Adrenal gland (tissue), 12 donors: Measurements from ENCODE around the gene COQ6. TPM values are rescaled to one million over a fixed set of nuclear protein-coding genes. Genes with fewer than 3 reads are reported as not detected.
"Not testable (repeated sequence)": the region's sequence is repeated elsewhere in the genome, so short reads cannot be mapped to it uniquely, and the experiment has no call there.

ENCODE experiments used
- DNase-seq, 7 donors: peaks; one replicate each; pipeline ENCODE4 v3.0.0-alpha.2; 2019 to 2020
- H3K27ac ChIP-seq, 5 donors: fragments of 200-600 bp; sonication (generic) in 4 of 5; 1 replicate in 3 of 5; 2 replicates in 2 of 5; pipeline versions ENCODE4 v1.5.1 to v1.8.0; 2016 to 2020; ENCODE audit warnings: mild to moderate bottlenecking in 1 of 5
- H3K27me3 ChIP-seq: fragments of 200-600 bp; 2 replicates; pipeline ENCODE4 v1.8.0; 2021
- H3K36me3 ChIP-seq, 2 donors: fragments of 200-600 bp; replicated peaks in 1 of 2; 1 replicate in 1 of 2; 2 replicates in 1 of 2; pipeline versions ENCODE4 v1.5.1 to v1.8.0; 2018 to 2022
- H3K4me1 ChIP-seq, 2 donors: fragments of 200-600 bp; replicated peaks in 1 of 2; 1 replicate in 1 of 2; 2 replicates in 1 of 2; pipeline versions ENCODE4 v1.5.1 to v1.8.0; 2018 to 2021
- H3K4me3 ChIP-seq, 4 donors: fragments of 200-600 bp; sonication (generic) in 3 of 4; one replicate each; pipeline ENCODE4 v1.5.1; 2016 to 2018
- H3K9me3 ChIP-seq, 3 donors: fragments of 200-600 bp; sonication (generic) in 1 of 3; replicated peaks in 1 of 3; 1 replicate in 2 of 3; 2 replicates in 1 of 3; pipeline versions ENCODE4 v1.5.1 to v1.8.0; 2016 to 2021
- CTCF ChIP-seq, 6 experiments: fragments of 450-650 bp in 4 of 6; fragments of 200-600 bp in 2 of 6; sonication (generic) in 1 of 6; IDR thresholded peaks; 1 replicate in 5 of 6; 2 replicates in 1 of 6; pipeline versions ENCODE4 v1.5.1 to v1.8.0; 2016 to 2021; ENCODE audit warnings: antibody characterized with exemption in 6 of 6, mild to moderate bottlenecking in 2 of 6, moderate library complexity in 1 of 6
- POLR2A ChIP-seq, 2 donors: fragments of 450-650 bp; IDR thresholded peaks; one replicate each; pipeline ENCODE4 v1.6.1; 2017; ENCODE audit warnings: antibody characterized with exemption in 2 of 2, mild to moderate bottlenecking in 2 of 2, moderate library complexity in 1 of 2
- WGBS, 4 donors: extraction: QIAGEN DNeasy Blood & Tissue Kit in 2 of 4; methylation state at CpG; one replicate each; pipeline versions ENCODE4 v1.1.5 to v1.1.7; 2013 to 2017; 5-methylcytosine and 5-hydroxymethylcytosine counted together
- intact Hi-C, 2 donors: fragments of 100-400 bp; cut with DNase I; formaldehyde crosslinking; loops; one replicate each; pipeline versions ENCODE4 v1.14.1 to v1.15.0; 2022 to 2023
- polyA plus RNA-seq, 3 donors: library from polyadenylated mRNA; stranded (reverse); fragments of 200-250 nt in 2 of 3; fragments of 350-450 nt in 1 of 3; fragmentation: Illumina TruSeq in 1 of 3; extraction: RNeasy Lipid Tissue Mini Kit (QIAGEN cat#74804) in 1 of 3; gene quantifications; one replicate each; pipeline ENCODE4 v1.2.3, GENCODE V29; 2013 to 2014
- total RNA-seq, 9 donors: library from RNA; depleted of rRNA in 4 of 9; stranded (reverse); fragments of >200 nt in 4 of 9; fragments of 120-200 nt in 1 of 9; fragmentation: NEBNext Ultra II Directional in 1 of 9; extraction: Animal tissue kit (Norgen Biotek cat#: 25700) in 1 of 9; gene quantifications; one replicate each; pipeline versions ENCODE4 v1.1.0 to v1.2.4, GENCODE V29; 2013 to 2023
- donor health status: healthy with polysubstance abuse.
- donor health status: Bipolar disorder and iron deficiency.
- donor health status: DM: yes; HTN: yes; CAD: no.
- donor health status: DM: no; HTN: no; CAD: no.
- donor health status: DM: no; HTN: no; CAD: no.
- donor health status: DM: yes; HTN: yes; CAD: no.

COQ6 gene
- total and polyA plus RNA-seq, 12 donors, result 37.4 to 144 (median 62.5) TPM

- Histone ChIP-seq H3K27me3 (no peaks in the 10 kb centered on the region), H3K27ac (no peak overlapping the region), H3K36me3 (no peaks in the 10 kb centered on the region), H3K4me1 (peaks cover 0 to 4% of the 10 kb centered on the region in 2 donors), H3K4me3 (no peak overlapping the region), H3K9me3 (no peaks in the 10 kb centered on the region)
- intact Hi-C loops, result no loop called here
- 0 to 76% (median 68%) methylated on average over 1 to 4 of the region's 4 CpGs for WGBS, 4 donors
- DNase-seq, result no peak
- no peak for TF ChIP-seq CTCF (IDR thresholded peaks at IDR 0.05)
- TF ChIP-seq POLR2A (IDR thresholded peaks at IDR 0.05), result no peak
Observed at GRCh38 chr14:73991092-73991491, 41.0 kb downstream of the COQ6 start.

- 93 to 97% (median 97%) methylated on average over 7 of the region's 7 CpGs for WGBS, 4 donors
- H3K27me3 ChIP-seq, H3K36me3 ChIP-seq, H3K9me3 ChIP-seq, H3K4me1 ChIP-seq, DNase-seq, H3K4me3 ChIP-seq, intact Hi-C loops, H3K27ac ChIP-seq: not testable (repeated sequence)
Observed at GRCh38 chr14:73994926-73995325, 44.8 kb downstream of the COQ6 start.

- 94 to 98% (median 97%) methylated on average over 8 of the region's 8 CpGs for WGBS, 4 donors
- Histone ChIP-seq H3K27ac (no peak overlapping the region), H3K4me3 (no peak overlapping the region), H3K27me3 (no peaks in the 10 kb centered on the region), H3K9me3 (no peaks in the 10 kb centered on the region), H3K36me3 (no peaks in the 10 kb centered on the region), H3K4me1 (peaks cover 0 to 5% of the 10 kb centered on the region in 2 donors)
- DNase-seq, result no peak
- TF ChIP-seq POLR2A (IDR thresholded peaks at IDR 0.05) (no peak), CTCF (IDR thresholded peaks at IDR 0.05) (no peak)
- intact Hi-C loops, result no loop called here
Observed at GRCh38 chr14:73995977-73996378, 45.9 kb downstream of the COQ6 start.

GRCh38 chr14:73996731-73997107 is 46.6 kb downstream of the COQ6 start:
- intact Hi-C loops, result no loop called here
- Histone ChIP-seq H3K9me3 (no peaks in the 10 kb centered on the region), H3K4me3 (no peak overlapping the region), H3K36me3 (no peaks in the 10 kb centered on the region), H3K4me1 (peaks cover 0 to 5% of the 10 kb centered on the region in 2 donors), H3K27me3 (no peaks in the 10 kb centered on the region), H3K27ac (no peak overlapping the region)
- WGBS, 4 donors, result 25 to 45% (median 36%) methylated on average over 2 of the region's 2 CpGs
- no peak for TF ChIP-seq CTCF (IDR thresholded peaks at IDR 0.05)
- DNase-seq, result no peak

- Histone ChIP-seq H3K27ac (no peak overlapping the region), H3K9me3 (no peaks in the 10 kb centered on the region), H3K4me1 (peaks cover 0 to 5% of the 10 kb centered on the region in 2 donors), H3K36me3 (no peaks in the 10 kb centered on the region), H3K4me3 (no peak overlapping the region), H3K27me3 (no peaks in the 10 kb centered on the region)
- intact Hi-C loops, result no loop called here
- TF ChIP-seq POLR2A (IDR thresholded peaks at IDR 0.05), result no peak
- TF ChIP-seq CTCF (IDR thresholded peaks at IDR 0.05), result no peak
- DNase-seq, result no peak
- 91 to 100% (median 95%) methylated on average over 1 of the region's 1 CpG for WGBS, 4 donors
Observed at GRCh38 chr14:73997108-73997943, 47.2 kb downstream of the COQ6 start.
